Bronchial epithelial cell (primary cell): ENCODE data around the gene SGTB. TPM values are rescaled to one million over a fixed set of nuclear protein-coding genes. Genes with fewer than 3 reads are reported as not detected.
"Not testable (repeated sequence)": the region's sequence is repeated elsewhere in the genome, so short reads cannot be mapped to it uniquely, and the experiment has no call there.

Experiments used
- DNase-seq: peaks from one replicate; pipeline ENCODE4 v3.0.0-alpha.2; 2010; ENCODE audit warnings: low read depth
- FAIRE-seq: peaks from 2 replicates; lab custom pipeline; 2011; peaks lifted over from hg19 to GRCh38; lab: Jason Lieb, UNC
- H3K27me3 ChIP-seq: 2 replicates; pipeline ENCODE4 v1.5.1; 2011; ENCODE audit warnings: low read length; ENCODE audit not compliant: control insufficient read depth, insufficient read depth
- H3K36me3 ChIP-seq: 2 replicates; pipeline ENCODE4 v1.5.1; 2011; ENCODE audit warnings: low read length; ENCODE audit not compliant: control insufficient read depth, insufficient read depth
- H3K4me3 ChIP-seq: 2 replicates; pipeline ENCODE4 v1.5.1; 2011; ENCODE audit warnings: mild to moderate bottlenecking, low read depth, low read length, control low read depth
- total RNA-seq: library from RNA; depleted of rRNA; stranded (reverse); fragments of >200 nt; gene quantifications from 2 replicates; pipeline ENCODE4 v1.2.1, GENCODE V29; 2014
- TF ChIP-seq, protein P1 (sequence below): IDR thresholded peaks from 2 replicates; pipeline ENCODE4 v1.5.1; 2011; ENCODE audit warnings: mild to moderate bottlenecking, moderate library complexity, low read length, control low read depth, inconsistent platforms; ENCODE audit not compliant: insufficient read depth, severe bottlenecking

Gene SGTB
- total RNA-seq, 1 donor from 2014 or later: 12.9 TPM

DNA sequence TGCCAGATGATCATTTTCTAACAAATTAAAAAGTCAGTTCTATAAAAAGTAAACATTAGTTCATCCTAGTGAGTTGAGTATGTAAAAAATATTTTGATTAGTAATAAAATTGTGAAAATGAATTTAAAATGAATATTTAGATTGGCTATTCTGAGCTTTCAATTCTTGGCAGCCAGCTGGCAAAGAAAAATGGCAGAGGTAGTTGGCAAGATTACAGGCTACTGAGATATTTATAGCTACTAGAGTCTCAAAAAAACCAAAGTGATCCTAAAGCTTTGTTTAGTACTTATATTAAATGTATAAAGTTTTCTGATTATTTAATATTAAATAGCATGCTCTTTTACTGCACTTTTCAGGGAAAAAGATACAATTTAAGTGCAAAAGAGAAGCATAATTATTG, 25.0 kb downstream of the SGTB start:
- FAIRE-seq (no peak), DNase-seq (no peak)
- TF ChIP-seq, protein P1, sequence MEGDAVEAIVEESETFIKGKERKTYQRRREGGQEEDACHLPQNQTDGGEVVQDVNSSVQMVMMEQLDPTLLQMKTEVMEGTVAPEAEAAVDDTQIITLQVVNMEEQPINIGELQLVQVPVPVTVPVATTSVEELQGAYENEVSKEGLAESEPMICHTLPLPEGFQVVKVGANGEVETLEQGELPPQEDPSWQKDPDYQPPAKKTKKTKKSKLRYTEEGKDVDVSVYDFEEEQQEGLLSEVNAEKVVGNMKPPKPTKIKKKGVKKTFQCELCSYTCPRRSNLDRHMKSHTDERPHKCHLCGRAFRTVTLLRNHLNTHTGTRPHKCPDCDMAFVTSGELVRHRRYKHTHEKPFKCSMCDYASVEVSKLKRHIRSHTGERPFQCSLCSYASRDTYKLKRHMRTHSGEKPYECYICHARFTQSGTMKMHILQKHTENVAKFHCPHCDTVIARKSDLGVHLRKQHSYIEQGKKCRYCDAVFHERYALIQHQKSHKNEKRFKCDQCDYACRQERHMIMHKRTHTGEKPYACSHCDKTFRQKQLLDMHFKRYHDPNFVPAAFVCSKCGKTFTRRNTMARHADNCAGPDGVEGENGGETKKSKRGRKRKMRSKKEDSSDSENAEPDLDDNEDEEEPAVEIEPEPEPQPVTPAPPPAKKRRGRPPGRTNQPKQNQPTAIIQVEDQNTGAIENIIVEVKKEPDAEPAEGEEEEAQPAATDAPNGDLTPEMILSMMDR: no peak
- Histone ChIP-seq H3K27me3 (no peaks in the 10 kb centered on the region), H3K36me3 (peaks cover 1% of the 10 kb centered on the region), H3K4me3 (no peak overlapping the region)

DNA sequence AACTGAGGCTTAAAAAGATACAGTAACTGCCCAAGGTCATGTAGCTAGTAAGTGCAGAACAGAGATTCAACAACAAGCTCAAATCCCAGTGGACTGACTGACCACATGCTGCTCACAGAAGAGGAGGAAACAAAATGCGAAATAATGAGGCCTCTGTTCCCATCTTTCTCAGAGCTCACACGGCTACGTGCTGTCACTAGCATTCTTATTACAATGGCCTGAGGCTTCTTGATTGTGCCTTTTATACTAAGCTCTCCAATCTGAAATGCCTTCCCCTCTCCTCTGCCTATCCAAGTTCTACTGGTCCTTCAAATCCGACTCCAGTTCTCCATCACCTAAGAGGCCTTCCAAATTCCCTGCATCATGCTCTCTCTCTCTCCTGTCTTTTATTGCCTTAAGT, 26.0 kb downstream of the SGTB start:
- no peaks in the 10 kb centered on the region for H3K27me3 ChIP-seq

DNA sequence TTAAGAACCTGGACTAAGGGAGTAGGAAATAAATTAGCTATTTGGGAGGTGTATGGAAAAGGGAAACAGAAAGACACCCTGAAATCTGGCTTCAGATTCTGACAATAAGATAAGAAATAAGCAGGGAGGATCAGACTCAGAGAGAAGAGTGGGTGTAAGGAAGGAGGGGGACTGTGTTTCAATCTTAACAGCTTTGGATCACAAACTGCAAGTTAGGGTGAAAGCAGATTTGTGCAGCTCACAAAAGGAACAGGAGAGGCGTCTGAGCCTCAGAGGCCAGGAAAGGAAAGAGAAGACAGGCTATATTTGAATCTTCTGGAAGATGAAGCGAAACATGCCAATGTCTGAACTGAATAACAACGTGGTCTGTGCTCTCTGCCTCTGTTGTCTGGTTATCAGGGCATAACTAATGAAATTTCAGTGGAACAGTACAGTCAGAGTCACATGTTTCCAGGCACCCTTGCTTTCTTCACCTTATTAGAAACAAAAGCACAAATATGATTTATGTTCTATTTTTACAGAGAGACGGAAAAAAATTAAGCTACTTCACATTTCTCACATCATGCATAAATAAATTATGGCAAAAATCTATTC, 26.6 kb downstream of the SGTB start:
- DNase-seq (no peak), FAIRE-seq (no peak)
- H3K4me3 ChIP-seq: no peak overlapping the region
- H3K27me3 ChIP-seq: no peaks in the 10 kb centered on the region
- TF ChIP-seq, protein P1: no peak
- peaks cover 1% of the 10 kb centered on the region for H3K36me3 ChIP-seq

More for the DNA sequence above, 26.0 kb downstream of the SGTB start:
- Histone ChIP-seq H3K36me3 (peaks cover 1% of the 10 kb centered on the region), H3K4me3 (no peak overlapping the region)
- FAIRE-seq: no peak
- TF ChIP-seq, protein P1: no peak
- DNase-seq: no peak

DNA sequence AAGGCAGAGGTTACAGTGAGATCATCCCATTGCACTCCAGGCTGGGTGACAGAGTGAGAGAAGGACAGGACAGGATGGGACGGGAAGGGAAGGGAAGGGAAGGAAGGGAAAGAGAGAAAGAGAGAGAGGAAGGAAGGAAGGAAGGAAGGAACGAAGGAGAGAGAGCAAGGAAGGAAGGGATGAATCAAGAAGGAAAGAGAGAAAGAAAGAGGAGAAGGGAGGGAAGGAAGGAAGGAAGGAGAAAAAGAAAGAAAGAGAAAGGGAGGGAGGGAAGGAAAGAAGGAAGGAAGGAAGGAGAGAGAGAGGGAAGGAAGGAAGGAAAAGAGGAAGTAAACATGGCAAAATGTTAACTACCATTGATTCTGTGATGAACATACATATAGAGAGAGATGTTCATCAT, 28.8 kb downstream of the SGTB start:
- TF ChIP-seq, protein P1: no peak
- Histone ChIP-seq H3K36me3 (peaks cover 1% of the 10 kb centered on the region), H3K4me3 (no peak overlapping the region), H3K27me3 (no peaks in the 10 kb centered on the region)
- no peak for DNase-seq
- FAIRE-seq: no peak

DNA sequence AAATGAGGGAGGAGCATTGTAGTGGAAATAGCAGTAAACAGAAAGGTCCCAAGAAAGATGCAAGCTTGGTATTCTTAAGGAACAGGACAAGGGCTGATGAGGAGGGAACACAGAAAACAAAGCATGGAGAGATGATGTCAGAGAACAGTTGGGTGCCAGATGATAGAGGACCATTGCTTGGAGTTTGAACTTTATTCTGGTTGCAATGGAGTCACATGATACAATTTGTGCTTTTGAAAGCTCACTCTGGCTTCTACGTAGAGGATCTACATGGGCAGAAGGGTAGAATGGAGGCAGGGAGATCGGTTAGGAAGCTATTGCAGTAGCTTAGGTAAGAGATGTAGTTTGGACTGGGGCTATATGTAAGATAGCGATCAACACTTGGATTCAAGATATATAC, 39.8 kb downstream of the SGTB start:
- DNase-seq (no peak), FAIRE-seq (peak; percentile 18)
- H3K4me3 ChIP-seq: no peak overlapping the region
- no peaks in the 10 kb centered on the region for H3K27me3 ChIP-seq
- TF ChIP-seq, protein P1: no peak
- peaks cover 2% of the 10 kb centered on the region for H3K36me3 ChIP-seq

DNA sequence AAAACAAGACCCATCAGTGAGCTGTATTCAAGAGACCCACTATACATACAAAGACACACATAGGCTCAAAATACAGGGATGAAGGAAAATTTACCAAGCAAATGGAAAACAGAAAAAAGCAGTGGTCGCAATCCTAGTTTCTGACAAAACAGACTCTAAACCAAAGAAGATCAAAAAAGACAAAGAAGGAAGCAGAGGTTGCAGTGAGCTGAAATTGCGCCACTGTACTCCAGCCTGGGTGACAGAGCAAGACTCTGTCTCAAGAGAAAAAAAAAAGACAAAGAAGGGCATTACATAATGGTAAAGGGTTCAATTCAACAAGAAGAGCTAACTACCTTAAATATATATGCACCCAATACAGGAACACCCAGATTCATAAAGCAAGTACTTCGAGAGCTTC, 45.9 kb downstream of the SGTB start:
- H3K27me3 ChIP-seq, DNase-seq, H3K36me3 ChIP-seq, FAIRE-seq, H3K4me3 ChIP-seq: not testable (repeated sequence)
